ENCODE measurements around the gene FAM110A. TPM values are rescaled to one million over a fixed set of nuclear protein-coding genes. Genes with fewer than 3 reads are reported as not detected.
A peak's percentile ranks its signal among the peaks of the same experiment; 100 is the strongest.
"Not testable (repeated sequence)": the region's sequence is repeated elsewhere in the genome, so short reads cannot be mapped to it uniquely, and the experiment has no call there.

Gene FAM110A
- total RNA-seq, 2 donors from 2014 or later = 12.1 to 16.9 TPM

DNA sequence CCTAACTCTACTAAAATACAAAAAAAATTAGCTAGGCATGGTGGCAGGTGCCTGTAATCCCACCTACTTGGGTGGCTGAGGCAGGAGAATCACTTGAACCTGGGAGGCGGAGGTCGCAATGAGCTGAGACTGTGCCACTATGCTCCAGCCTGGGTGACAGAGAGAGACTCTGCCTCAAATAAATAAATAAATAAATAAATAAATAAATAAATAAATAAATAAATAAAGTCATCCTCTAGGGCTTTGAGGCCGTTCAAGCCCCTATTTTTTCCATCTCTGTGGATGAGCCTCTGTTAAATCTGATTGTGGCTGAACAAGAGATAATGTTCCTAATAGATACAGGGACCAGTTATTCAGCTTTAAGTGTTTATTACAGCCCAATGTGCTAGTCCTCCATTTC is 31.8 kb upstream of the FAM110A start:
- Histone ChIP-seq H3K4me1 (ENCODE audit: control insufficient read depth, insufficient read depth, low read length) (peaks cover 5% of the 10 kb centered on the region), H3K36me3 (ENCODE audit: control insufficient read depth, insufficient read depth, low read length) (no peaks in the 10 kb centered on the region), H3K27ac (ENCODE audit: low read depth, low read length) (no peak overlapping the region), H3K4me3 (ENCODE audit: low read length) (no peak overlapping the region), H3K27me3 (ENCODE audit: control insufficient read depth, insufficient read depth, low read length, poor library complexity, severe bottlenecking) (no peaks in the 10 kb centered on the region), H3K9me3 (ENCODE audit: control insufficient read depth, low read length) (peaks cover 78% of the 10 kb centered on the region), H3K9ac (ENCODE audit: extremely low read depth, low read length, poor library complexity, severe bottlenecking) (no peak overlapping the region)
- peaks cover 75% of the 10 kb centered on the region for H3K9me3 Mint-ChIP-seq
- WGBS, 2 experiments (ENCODE audit: insufficient coverage in 1 of 2, insufficient read length in 1 of 2) = 88 to 100% methylated on average over 1 to 3 of the region's 3 CpGs
- peaks cover 2% of the 10 kb centered on the region for H3K4me1 Mint-ChIP-seq
- H3K27ac Mint-ChIP-seq = no peak overlapping the region
- no peaks in the 10 kb centered on the region for H3K36me3 Mint-ChIP-seq (ENCODE audit: low read depth)
- no peak for DNase-seq
- H3K4me3 Mint-ChIP-seq = no peak overlapping the region
- TF ChIP-seq, protein P1, sequence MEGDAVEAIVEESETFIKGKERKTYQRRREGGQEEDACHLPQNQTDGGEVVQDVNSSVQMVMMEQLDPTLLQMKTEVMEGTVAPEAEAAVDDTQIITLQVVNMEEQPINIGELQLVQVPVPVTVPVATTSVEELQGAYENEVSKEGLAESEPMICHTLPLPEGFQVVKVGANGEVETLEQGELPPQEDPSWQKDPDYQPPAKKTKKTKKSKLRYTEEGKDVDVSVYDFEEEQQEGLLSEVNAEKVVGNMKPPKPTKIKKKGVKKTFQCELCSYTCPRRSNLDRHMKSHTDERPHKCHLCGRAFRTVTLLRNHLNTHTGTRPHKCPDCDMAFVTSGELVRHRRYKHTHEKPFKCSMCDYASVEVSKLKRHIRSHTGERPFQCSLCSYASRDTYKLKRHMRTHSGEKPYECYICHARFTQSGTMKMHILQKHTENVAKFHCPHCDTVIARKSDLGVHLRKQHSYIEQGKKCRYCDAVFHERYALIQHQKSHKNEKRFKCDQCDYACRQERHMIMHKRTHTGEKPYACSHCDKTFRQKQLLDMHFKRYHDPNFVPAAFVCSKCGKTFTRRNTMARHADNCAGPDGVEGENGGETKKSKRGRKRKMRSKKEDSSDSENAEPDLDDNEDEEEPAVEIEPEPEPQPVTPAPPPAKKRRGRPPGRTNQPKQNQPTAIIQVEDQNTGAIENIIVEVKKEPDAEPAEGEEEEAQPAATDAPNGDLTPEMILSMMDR (conservative IDR thresholded peaks at IDR 0.05) = no peak
- H3K27me3 Mint-ChIP-seq (ENCODE audit: insufficient read depth) = peaks cover 3% of the 10 kb centered on the region

DNA sequence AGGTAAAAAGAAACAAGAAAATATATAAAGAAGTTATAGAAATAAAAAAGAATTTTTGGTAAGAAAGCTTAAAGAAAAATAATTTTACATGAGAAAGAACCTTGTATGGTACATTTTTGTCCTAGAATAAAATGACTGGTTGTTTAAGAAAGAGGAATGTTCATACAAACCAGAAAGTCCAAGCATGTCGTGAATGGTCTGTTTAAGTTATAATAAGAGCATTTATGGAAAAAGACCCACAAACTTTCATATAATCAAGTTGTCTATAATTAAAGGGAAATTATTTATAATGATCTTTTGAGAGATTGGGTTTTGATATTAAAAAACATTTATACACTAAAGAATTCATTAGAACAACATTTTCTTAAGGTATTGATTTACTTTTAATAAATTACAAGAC is 27.8 kb upstream of the FAM110A start:
- H3K4me1 Mint-ChIP-seq = no peaks in the 10 kb centered on the region
- Histone ChIP-seq H3K36me3 (ENCODE audit: control insufficient read depth, insufficient read depth, low read length) (no peaks in the 10 kb centered on the region), H3K4me3 (ENCODE audit: low read length) (no peak overlapping the region), H3K27me3 (ENCODE audit: control insufficient read depth, insufficient read depth, low read length, poor library complexity, severe bottlenecking) (no peaks in the 10 kb centered on the region), H3K9ac (ENCODE audit: extremely low read depth, low read length, poor library complexity, severe bottlenecking) (no peak overlapping the region), H3K27ac (ENCODE audit: low read depth, low read length) (no peak overlapping the region), H3K4me1 (ENCODE audit: control insufficient read depth, insufficient read depth, low read length) (no peaks in the 10 kb centered on the region), H3K9me3 (ENCODE audit: control insufficient read depth, low read length) (peaks cover 80% of the 10 kb centered on the region)
- H3K36me3 Mint-ChIP-seq (ENCODE audit: low read depth) = no peaks in the 10 kb centered on the region
- DNase-seq = no peak
- H3K9me3 Mint-ChIP-seq = peaks cover 79% of the 10 kb centered on the region
- H3K27me3 Mint-ChIP-seq (ENCODE audit: insufficient read depth) = peaks cover 1% of the 10 kb centered on the region
- TF ChIP-seq, protein P1 (conservative IDR thresholded peaks at IDR 0.05) = no peak
- no peak overlapping the region for H3K27ac Mint-ChIP-seq
- WGBS, 2 experiments (ENCODE audit: insufficient coverage in 1 of 2, insufficient read length in 1 of 2) = 20% methylated on average over 1 of the region's 1 CpG; no CpG with 5 or more reads in 1 of the 2 experiments
- H3K4me3 Mint-ChIP-seq = no peak overlapping the region

DNA sequence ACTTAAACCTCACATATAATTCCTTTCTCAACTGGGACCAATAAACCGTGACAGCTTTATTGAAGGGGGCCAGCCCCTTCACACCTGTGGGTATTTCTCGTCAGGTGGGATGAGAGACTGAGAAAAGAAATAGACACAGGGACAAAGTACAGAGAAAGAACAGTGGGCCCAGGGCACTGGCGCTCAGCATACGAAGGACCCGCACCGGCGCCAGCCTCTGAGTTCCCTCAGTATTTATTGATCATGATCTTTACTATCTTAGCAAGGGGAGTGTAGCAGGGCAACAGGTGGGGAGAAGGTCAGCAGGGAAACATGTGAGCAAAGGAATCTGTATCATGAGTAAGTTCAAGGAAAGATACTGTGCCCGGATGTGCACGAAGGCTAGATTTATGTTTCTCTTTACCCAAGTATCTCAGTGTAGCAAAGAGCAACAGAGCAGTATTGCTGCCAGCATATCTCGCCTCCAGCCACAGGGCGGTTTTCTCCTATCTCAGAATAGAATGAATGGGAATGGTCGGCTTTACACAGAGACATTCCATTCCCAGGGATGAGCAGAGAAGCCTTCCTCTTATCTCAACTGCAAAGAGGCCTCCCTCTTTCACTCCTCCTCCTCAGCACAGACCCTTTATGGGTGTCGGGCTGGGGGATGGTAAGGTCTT is 21.6 kb upstream of the FAM110A start:
- 83 to 85% methylated on average over 2 to 13 of the region's 13 CpGs for WGBS, 2 experiments (ENCODE audit: insufficient coverage in 1 of 2, insufficient read length in 1 of 2)
- TF ChIP-seq, protein P1 (conservative IDR thresholded peaks at IDR 0.05) = peak; percentile 11
- not testable (repeated sequence) for H3K36me3 Mint-ChIP-seq (ENCODE audit: low read depth); H3K27me3 ChIP-seq (ENCODE audit: control insufficient read depth, insufficient read depth, low read length, poor library complexity, severe bottlenecking); H3K4me1 ChIP-seq (ENCODE audit: control insufficient read depth, insufficient read depth, low read length); H3K4me3 Mint-ChIP-seq; DNase-seq; H3K27ac ChIP-seq (ENCODE audit: low read depth, low read length); H3K9ac ChIP-seq (ENCODE audit: extremely low read depth, low read length, poor library complexity, severe bottlenecking); H3K36me3 ChIP-seq (ENCODE audit: control insufficient read depth, insufficient read depth, low read length); H3K27me3 Mint-ChIP-seq (ENCODE audit: insufficient read depth)
- Mint-ChIP-seq H3K27ac (peak overlapping the region; percentile 78), H3K4me1 (peaks cover 13% of the 10 kb centered on the region), H3K9me3 (peaks cover 33% of the 10 kb centered on the region)
- Histone ChIP-seq H3K9me3 (ENCODE audit: control insufficient read depth, low read length) (peaks cover 30% of the 10 kb centered on the region), H3K4me3 (ENCODE audit: low read length) (peak overlapping the region; percentile 40)

DNA sequence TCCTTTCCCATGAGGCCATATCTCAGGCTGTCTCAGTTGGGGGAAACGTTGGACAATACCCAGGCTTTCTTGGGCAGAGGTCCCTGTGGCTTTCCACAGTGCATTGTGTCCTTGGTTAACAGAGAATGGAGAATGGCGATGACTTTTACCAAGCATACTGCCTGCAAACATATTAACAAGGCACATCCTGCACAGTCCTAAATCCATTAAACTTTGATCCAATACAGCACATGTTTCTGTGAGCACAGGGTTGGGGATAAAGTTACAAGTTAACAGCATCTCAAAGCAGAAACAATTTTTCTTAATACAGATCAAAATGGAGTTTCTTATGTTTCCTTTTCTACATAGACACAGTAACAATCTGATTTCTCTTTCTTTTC is 21.1 kb upstream of the FAM110A start:
- H3K4me3 ChIP-seq (ENCODE audit: low read length); H3K4me1 ChIP-seq (ENCODE audit: control insufficient read depth, insufficient read depth, low read length); DNase-seq; H3K27ac ChIP-seq (ENCODE audit: low read depth, low read length); H3K4me3 Mint-ChIP-seq; H3K9ac ChIP-seq (ENCODE audit: extremely low read depth, low read length, poor library complexity, severe bottlenecking); H3K36me3 ChIP-seq (ENCODE audit: control insufficient read depth, insufficient read depth, low read length); H3K27me3 Mint-ChIP-seq (ENCODE audit: insufficient read depth); H3K36me3 Mint-ChIP-seq (ENCODE audit: low read depth); H3K27me3 ChIP-seq (ENCODE audit: control insufficient read depth, insufficient read depth, low read length, poor library complexity, severe bottlenecking): not testable (repeated sequence)
- peak overlapping the region; percentile 78 for H3K27ac Mint-ChIP-seq
- peaks cover 30% of the 10 kb centered on the region for H3K9me3 Mint-ChIP-seq
- H3K4me1 Mint-ChIP-seq = peaks cover 13% of the 10 kb centered on the region
- H3K9me3 ChIP-seq (ENCODE audit: control insufficient read depth, low read length) = peaks cover 29% of the 10 kb centered on the region
- 73 to 78% methylated on average over 2 of the region's 2 CpGs for WGBS, 2 experiments (ENCODE audit: insufficient coverage in 1 of 2, insufficient read length in 1 of 2)

Measured in endodermal cell (in vitro differentiated cells).